Measurements from ENCODE around the gene P3H1. TPM values are rescaled to one million over a fixed set of nuclear protein-coding genes. Genes with fewer than 3 reads are reported as not detected.

Gene P3H1
- total and polyA plus RNA-seq, 7 donors = 1.8 to 23.3 (median 17.9) TPM

- intact Hi-C loops (cut with DNase I) = no loop called here
- H3K4me3 ChIP-seq = no peak overlapping the region
- no peak for DNase-seq
- no peak overlapping the region for H3K27ac ChIP-seq
- no peaks in the 10 kb centered on the region for H3K9me3 ChIP-seq
- H3K27me3 ChIP-seq = no peaks in the 10 kb centered on the region
- no peak for TF ChIP-seq POLR2AphosphoS5 (IDR thresholded peaks at IDR 0.05)
- no peak for TF ChIP-seq CTCF (IDR thresholded peaks at IDR 0.05)
- no peak for TF ChIP-seq EP300 (IDR thresholded peaks at IDR 0.05)
- TF ChIP-seq POLR2A (IDR thresholded peaks at IDR 0.05) = no peak
- H3K4me1 ChIP-seq = no peaks in the 10 kb centered on the region
- no peaks in the 10 kb centered on the region for H3K36me3 ChIP-seq
- 87 to 93% methylated on average over 8 of the region's 8 CpGs for WGBS, 2 donors
Observed at GRCh38 chr1:42738678-42739226, 28.1 kb downstream of the P3H1 start.

- H3K4me1 ChIP-seq = no peaks in the 10 kb centered on the region
- no peak overlapping the region for H3K4me3 ChIP-seq
- H3K9me3 ChIP-seq = no peaks in the 10 kb centered on the region
- no peak for DNase-seq
- H3K36me3 ChIP-seq = no peaks in the 10 kb centered on the region
- H3K27me3 ChIP-seq = no peaks in the 10 kb centered on the region
- 92 to 93% methylated on average over 21 of the region's 21 CpGs for WGBS, 2 donors
- no peak overlapping the region for H3K27ac ChIP-seq
- TF ChIP-seq POLR2AphosphoS5 (IDR thresholded peaks at IDR 0.05) (no peak), EP300 (IDR thresholded peaks at IDR 0.05) (no peak), POLR2A (IDR thresholded peaks at IDR 0.05) (no peak), CTCF (IDR thresholded peaks at IDR 0.05) (no peak)
- intact Hi-C loops (cut with DNase I) = no loop called here
Observed at GRCh38 chr1:42737986-42738677, 28.7 kb downstream of the P3H1 start.

- Histone ChIP-seq H3K27ac (no peak overlapping the region), H3K4me3 (no peak overlapping the region), H3K9me3 (no peaks in the 10 kb centered on the region), H3K27me3 (no peaks in the 10 kb centered on the region), H3K36me3 (no peaks in the 10 kb centered on the region), H3K4me1 (no peaks in the 10 kb centered on the region)
- no peak for DNase-seq
- TF ChIP-seq CTCF (IDR thresholded peaks at IDR 0.05) (no peak), POLR2A (IDR thresholded peaks at IDR 0.05) (no peak), EP300 (IDR thresholded peaks at IDR 0.05) (no peak), POLR2AphosphoS5 (IDR thresholded peaks at IDR 0.05) (no peak)
- WGBS, 2 donors = 23 to 31% methylated on average over 5 of the region's 5 CpGs
- intact Hi-C loops (cut with DNase I) = no loop called here
Observed at GRCh38 chr1:42737257-42737656, 29.6 kb downstream of the P3H1 start.

- Histone ChIP-seq H3K27ac (no peak overlapping the region), H3K9me3 (no peaks in the 10 kb centered on the region), H3K36me3 (no peaks in the 10 kb centered on the region), H3K27me3 (no peaks in the 10 kb centered on the region), H3K4me1 (no peaks in the 10 kb centered on the region), H3K4me3 (no peak overlapping the region)
- intact Hi-C loops (cut with DNase I) = no loop called here
- TF ChIP-seq CTCF (IDR thresholded peaks at IDR 0.05) = no peak
- 83 to 95% methylated on average over 8 of the region's 8 CpGs for WGBS, 2 donors
- DNase-seq = no peak
Observed at GRCh38 chr1:42736571-42737200, 30.1 kb downstream of the P3H1 start.
